ENCODE measurements around the gene ZC3H4. TPM values are rescaled to one million over a fixed set of nuclear protein-coding genes. Genes with fewer than 3 reads are reported as not detected.

Gene ZC3H4
- total and polyA plus RNA-seq, 2 donors: 12.1 to 14.3 TPM

DNA sequence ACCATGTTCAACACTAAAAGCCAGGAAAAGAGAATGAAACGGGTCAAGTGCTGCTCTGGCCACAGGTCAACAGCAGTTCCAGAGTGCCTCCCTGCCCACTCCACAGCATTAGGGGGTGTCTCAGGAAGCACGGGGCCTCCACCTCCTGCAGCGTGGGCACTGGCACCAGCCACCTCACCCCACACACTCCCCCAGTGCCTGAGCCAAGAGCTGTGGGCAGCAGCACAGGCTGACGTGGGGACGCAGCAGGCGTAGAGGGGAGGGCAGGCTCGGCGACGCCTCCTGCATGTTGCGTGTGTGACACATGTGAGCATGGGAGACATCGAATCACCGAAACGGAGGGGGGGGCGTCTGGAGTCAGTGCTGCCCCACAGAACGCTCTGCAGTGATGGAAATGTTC, 43.8 kb downstream of the ZC3H4 start:
- H3K4me3 ChIP-seq (ENCODE audit: low read length in 2 of 2): no peak overlapping the region
- H3K27ac ChIP-seq (ENCODE audit: low read depth in 1 of 2, low read length in 1 of 2): no peak overlapping the region
- 95% methylated on average over 15 of the region's 15 CpGs for WGBS
- no peaks in the 10 kb centered on the region for H3K27me3 ChIP-seq (ENCODE audit: control insufficient read depth in 2 of 2, insufficient read depth in 1 of 2, low read length in 1 of 2)
- DNase-seq (ENCODE audit: low read depth in 6 of 9, low spot score in 9 of 9): no peak
- H3K9me3 ChIP-seq (ENCODE audit: control insufficient read depth in 2 of 2, insufficient read depth in 1 of 2, low read length in 1 of 2): no peaks in the 10 kb centered on the region
- H3K4me1 ChIP-seq (ENCODE audit: control insufficient read depth in 2 of 2, insufficient read depth in 2 of 2, low read length in 2 of 2): no peaks in the 10 kb centered on the region
- H3K36me3 ChIP-seq (ENCODE audit: control insufficient read depth in 2 of 2, insufficient read depth in 2 of 2, low read length in 1 of 2): peaks cover 93 to 98% of the 10 kb centered on the region in 2 donors

GRCh38 chr19:47068876-47069406, 44.6 kb downstream of the ZC3H4 start:
- peaks cover 88 to 92% of the 10 kb centered on the region in 2 donors for H3K36me3 ChIP-seq (ENCODE audit: control insufficient read depth in 2 of 2, insufficient read depth in 2 of 2, low read length in 1 of 2)
- no peak for DNase-seq (ENCODE audit: low read depth in 6 of 9, low spot score in 9 of 9)
- no peak overlapping the region for H3K27ac ChIP-seq (ENCODE audit: low read depth in 1 of 2, low read length in 1 of 2)
- H3K4me3 ChIP-seq (ENCODE audit: low read length in 2 of 2): no peak overlapping the region
- no peaks in the 10 kb centered on the region for H3K4me1 ChIP-seq (ENCODE audit: control insufficient read depth in 2 of 2, insufficient read depth in 2 of 2, low read length in 2 of 2)
- H3K9me3 ChIP-seq (ENCODE audit: control insufficient read depth in 2 of 2, insufficient read depth in 1 of 2, low read length in 1 of 2): no peaks in the 10 kb centered on the region
- H3K27me3 ChIP-seq (ENCODE audit: control insufficient read depth in 2 of 2, insufficient read depth in 1 of 2, low read length in 1 of 2): no peaks in the 10 kb centered on the region
- 97% methylated on average over 18 of the region's 18 CpGs for WGBS

GRCh38 chr19:47068246-47068645, 45.3 kb downstream of the ZC3H4 start:
- no peaks in the 10 kb centered on the region for H3K9me3 ChIP-seq (ENCODE audit: control insufficient read depth in 2 of 2, insufficient read depth in 1 of 2, low read length in 1 of 2)
- H3K27me3 ChIP-seq (ENCODE audit: control insufficient read depth in 2 of 2, insufficient read depth in 1 of 2, low read length in 1 of 2): no peaks in the 10 kb centered on the region
- WGBS: over 99% methylated on average over 8 of the region's 8 CpGs
- no peak overlapping the region for H3K27ac ChIP-seq (ENCODE audit: low read depth in 1 of 2, low read length in 1 of 2)
- no peak for DNase-seq (ENCODE audit: low read depth in 6 of 9, low spot score in 9 of 9)
- H3K4me1 ChIP-seq (ENCODE audit: control insufficient read depth in 2 of 2, insufficient read depth in 2 of 2, low read length in 2 of 2): no peaks in the 10 kb centered on the region
- peaks cover 84 to 90% of the 10 kb centered on the region in 2 donors for H3K36me3 ChIP-seq (ENCODE audit: control insufficient read depth in 2 of 2, insufficient read depth in 2 of 2, low read length in 1 of 2)
- H3K4me3 ChIP-seq (ENCODE audit: low read length in 2 of 2): no peak overlapping the region

- whole genome bisulfite sequencing: 98% methylated on average over 36 of the region's 36 CpGs
- Histone ChIP-seq H3K4me1 (ENCODE audit: control insufficient read depth in 2 of 2, insufficient read depth in 2 of 2, low read length in 2 of 2) (no peaks in the 10 kb centered on the region), H3K4me3 (ENCODE audit: low read length in 2 of 2) (no peak overlapping the region), H3K36me3 (ENCODE audit: control insufficient read depth in 2 of 2, insufficient read depth in 2 of 2, low read length in 1 of 2) (peaks cover 80 to 83% of the 10 kb centered on the region in 2 donors), H3K27ac (ENCODE audit: low read depth in 1 of 2, low read length in 1 of 2) (no peak overlapping the region), H3K27me3 (ENCODE audit: control insufficient read depth in 2 of 2, insufficient read depth in 1 of 2, low read length in 1 of 2) (no peaks in the 10 kb centered on the region), H3K9me3 (ENCODE audit: control insufficient read depth in 2 of 2, insufficient read depth in 1 of 2, low read length in 1 of 2) (no peaks in the 10 kb centered on the region)
- no peak for DNase-seq (ENCODE audit: low read depth in 6 of 9, low spot score in 9 of 9)
Measured at GRCh38 chr19:47067215-47067847, 46.2 kb downstream of the ZC3H4 start.

GRCh38 chr19:47066376-47067214, 47.0 kb downstream of the ZC3H4 start:
- no peak for DNase-seq (ENCODE audit: low read depth in 6 of 9, low spot score in 9 of 9)
- H3K4me3 ChIP-seq (ENCODE audit: low read length in 2 of 2): no peak overlapping the region
- H3K27ac ChIP-seq (ENCODE audit: low read depth in 1 of 2, low read length in 1 of 2): no peak overlapping the region
- no peaks in the 10 kb centered on the region for H3K27me3 ChIP-seq (ENCODE audit: control insufficient read depth in 2 of 2, insufficient read depth in 1 of 2, low read length in 1 of 2)
- 97% methylated on average over 61 of the region's 61 CpGs for WGBS
- H3K4me1 ChIP-seq (ENCODE audit: control insufficient read depth in 2 of 2, insufficient read depth in 2 of 2, low read length in 2 of 2): no peaks in the 10 kb centered on the region
- H3K9me3 ChIP-seq (ENCODE audit: control insufficient read depth in 2 of 2, insufficient read depth in 1 of 2, low read length in 1 of 2): no peaks in the 10 kb centered on the region
- H3K36me3 ChIP-seq (ENCODE audit: control insufficient read depth in 2 of 2, insufficient read depth in 2 of 2, low read length in 1 of 2): peaks cover 73 to 76% of the 10 kb centered on the region in 2 donors

- Histone ChIP-seq H3K4me1 (ENCODE audit: control insufficient read depth in 2 of 2, insufficient read depth in 2 of 2, low read length in 2 of 2) (no peaks in the 10 kb centered on the region), H3K4me3 (ENCODE audit: low read length in 2 of 2) (no peak overlapping the region), H3K9me3 (ENCODE audit: control insufficient read depth in 2 of 2, insufficient read depth in 1 of 2, low read length in 1 of 2) (no peaks in the 10 kb centered on the region), H3K36me3 (ENCODE audit: control insufficient read depth in 2 of 2, insufficient read depth in 2 of 2, low read length in 1 of 2) (peaks cover 60 to 62% of the 10 kb centered on the region in 2 donors), H3K27ac (ENCODE audit: low read depth in 1 of 2, low read length in 1 of 2) (no peak overlapping the region), H3K27me3 (ENCODE audit: control insufficient read depth in 2 of 2, insufficient read depth in 1 of 2, low read length in 1 of 2) (no peaks in the 10 kb centered on the region)
- 97% methylated on average over 11 of the region's 11 CpGs for WGBS
- DNase-seq (ENCODE audit: low read depth in 6 of 9, low spot score in 9 of 9): no peak
Measured at GRCh38 chr19:47065242-47065641, 48.3 kb downstream of the ZC3H4 start.

- 97% methylated on average over 6 of the region's 6 CpGs for WGBS
- no peaks in the 10 kb centered on the region for H3K4me1 ChIP-seq (ENCODE audit: control insufficient read depth in 2 of 2, insufficient read depth in 2 of 2, low read length in 2 of 2)
- peaks cover 47 to 48% of the 10 kb centered on the region in 2 donors for H3K36me3 ChIP-seq (ENCODE audit: control insufficient read depth in 2 of 2, insufficient read depth in 2 of 2, low read length in 1 of 2)
Measured at GRCh38 chr19:47063874-47064273, 49.7 kb downstream of the ZC3H4 start.

DNA sequence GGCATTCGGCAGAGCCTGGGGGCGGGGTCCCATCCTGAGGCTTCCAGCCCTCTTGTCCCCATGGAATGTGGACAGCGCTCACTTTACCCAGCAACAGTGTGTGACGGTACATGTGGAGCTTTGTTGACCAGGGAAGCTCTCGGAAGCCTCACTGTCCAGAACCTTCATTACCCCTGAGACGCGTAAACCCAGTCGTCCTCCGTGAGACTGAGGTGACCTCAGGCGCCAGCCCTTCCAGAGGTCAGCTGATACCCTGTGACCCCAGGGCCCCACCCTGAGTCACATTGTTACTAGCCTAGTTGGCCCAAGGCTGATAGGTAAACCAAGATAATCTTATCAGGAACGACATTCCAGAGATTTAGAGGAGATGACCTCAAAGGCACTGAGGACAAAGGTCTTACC, 55.0 kb downstream of the ZC3H4 start:
- DNase-seq (ENCODE audit: low read depth in 6 of 9, low spot score in 9 of 9): no peak
- Histone ChIP-seq H3K4me3 (ENCODE audit: low read length in 2 of 2) (no peak overlapping the region), H3K9me3 (ENCODE audit: control insufficient read depth in 2 of 2, insufficient read depth in 1 of 2, low read length in 1 of 2) (no peaks in the 10 kb centered on the region), H3K36me3 (ENCODE audit: control insufficient read depth in 2 of 2, insufficient read depth in 2 of 2, low read length in 1 of 2) (peaks cover under 1 to 2% of the 10 kb centered on the region in 2 donors), H3K4me1 (ENCODE audit: control insufficient read depth in 2 of 2, insufficient read depth in 2 of 2, low read length in 2 of 2) (no peaks in the 10 kb centered on the region), H3K27ac (ENCODE audit: low read depth in 1 of 2, low read length in 1 of 2) (no peak overlapping the region), H3K27me3 (ENCODE audit: control insufficient read depth in 2 of 2, insufficient read depth in 1 of 2, low read length in 1 of 2) (no peaks in the 10 kb centered on the region)
- WGBS: 91% methylated on average over 11 of the region's 11 CpGs

More at GRCh38 chr19:47063874-47064273, 49.7 kb downstream of the ZC3H4 start:
- no peak overlapping the region for H3K4me3 ChIP-seq (ENCODE audit: low read length in 2 of 2)
- H3K27ac ChIP-seq (ENCODE audit: low read depth in 1 of 2, low read length in 1 of 2): no peak overlapping the region
- H3K27me3 ChIP-seq (ENCODE audit: control insufficient read depth in 2 of 2, insufficient read depth in 1 of 2, low read length in 1 of 2): no peaks in the 10 kb centered on the region
- no peaks in the 10 kb centered on the region for H3K9me3 ChIP-seq (ENCODE audit: control insufficient read depth in 2 of 2, insufficient read depth in 1 of 2, low read length in 1 of 2)
- DNase-seq (ENCODE audit: low read depth in 6 of 9, low spot score in 9 of 9): no peak

- WGBS: 60% methylated on average over 2 of the region's 2 CpGs
- H3K4me3 ChIP-seq (ENCODE audit: low read length in 2 of 2): no peak overlapping the region
Measured at GRCh38 chr19:47057328-47057727, 56.2 kb downstream of the ZC3H4 start.

More at GRCh38 chr19:47057328-47057727, 56.2 kb downstream of the ZC3H4 start:
- Histone ChIP-seq H3K9me3 (ENCODE audit: control insufficient read depth in 2 of 2, insufficient read depth in 1 of 2, low read length in 1 of 2) (no peaks in the 10 kb centered on the region), H3K36me3 (ENCODE audit: control insufficient read depth in 2 of 2, insufficient read depth in 2 of 2, low read length in 1 of 2) (no peaks in the 10 kb centered on the region), H3K27me3 (ENCODE audit: control insufficient read depth in 2 of 2, insufficient read depth in 1 of 2, low read length in 1 of 2) (no peaks in the 10 kb centered on the region), H3K4me1 (ENCODE audit: control insufficient read depth in 2 of 2, insufficient read depth in 2 of 2, low read length in 2 of 2) (no peaks in the 10 kb centered on the region), H3K27ac (ENCODE audit: low read depth in 1 of 2, low read length in 1 of 2) (no peak overlapping the region)
- DNase-seq (ENCODE audit: low read depth in 6 of 9, low spot score in 9 of 9): no peak
